Cortex of kidney (tissue), 1 donor: ENCODE results near the gene ELOVL1.

ENCODE experiments used
- DNase-seq: peaks from one replicate; lab custom pipeline; 2025; lab: John Stamatoyannopoulos, UW

ELOVL1 gene

GRCh38 chr1:43327549-43328292 lies 40.1 kb downstream of the ELOVL1 start:
- no peak for DNase-seq

- DNase-seq, result no peak
These were observed 42.4 kb downstream of the ELOVL1 start for GRCh38 chr1:43325381-43325780.

- no peak for DNase-seq
These were observed 43.0 kb downstream of the ELOVL1 start for GRCh38 chr1:43324810-43325209.

- no peak for DNase-seq
These were observed 45.3 kb downstream of the ELOVL1 start for GRCh38 chr1:43322506-43322905.

GRCh38 chr1:43321331-43321891 lies 46.4 kb downstream of the ELOVL1 start:
- no peak for DNase-seq

- no peak for DNase-seq
These were observed 48.0 kb downstream of the ELOVL1 start for GRCh38 chr1:43319766-43320165.

- no peak for DNase-seq
These were observed 48.5 kb downstream of the ELOVL1 start for GRCh38 chr1:43319288-43319687.

- no peak for DNase-seq
These were observed 49.0 kb downstream of the ELOVL1 start for GRCh38 chr1:43318831-43319230.

- DNase-seq, result no peak
These were observed 49.9 kb downstream of the ELOVL1 start for GRCh38 chr1:43317817-43318471.

GRCh38 chr1:43316738-43317520 lies 50.9 kb downstream of the ELOVL1 start:
- no peak for DNase-seq

GRCh38 chr1:43315963-43316737 lies 51.7 kb downstream of the ELOVL1 start:
- no peak for DNase-seq

GRCh38 chr1:43315481-43315880 lies 52.3 kb downstream of the ELOVL1 start:
- no peak for DNase-seq

- no peak for DNase-seq
These were observed 53.6 kb downstream of the ELOVL1 start for GRCh38 chr1:43314233-43314632.

- DNase-seq, result no peak
These were observed 54.0 kb downstream of the ELOVL1 start for GRCh38 chr1:43313771-43314170.
